Measurements from ENCODE around the gene FCHSD2. TPM values are rescaled to one million over a fixed set of nuclear protein-coding genes. Genes with fewer than 3 reads are reported as not detected.
"Not testable (repeated sequence)": the region's sequence is repeated elsewhere in the genome, so short reads cannot be mapped to it uniquely, and the experiment has no call there.

The FCHSD2 gene
- total RNA-seq, 2 donors from 2014 or later = 36.0 to 48.0 TPM

GRCh38 chr11:72842653-72843330 is 299.3 kb downstream of the FCHSD2 start:
- DNase-seq (no peak), ATAC-seq (peak in 1 of 2 donors; percentile 9)
- intact Hi-C loops (cut with DNase I) = no loop called here

- ATAC-seq (no peak), DNase-seq (no peak)
- intact Hi-C loops (cut with DNase I) = no loop called here
These were observed 300.0 kb downstream of the FCHSD2 start for GRCh38 chr11:72842126-72842525.

GRCh38 chr11:72841397-72841796 is 300.7 kb downstream of the FCHSD2 start:
- ATAC-seq (no peak), DNase-seq (no peak)
- intact Hi-C loops (cut with DNase I) = no loop called here

GRCh38 chr11:72840780-72841179 is 301.3 kb downstream of the FCHSD2 start:
- intact Hi-C loops (cut with DNase I) = no loop called here
- ATAC-seq (no peak), DNase-seq (no peak)

- intact Hi-C loops (cut with DNase I) = loop anchor here (10.0 kb wide), 1 partner anchor 306 kb away; the partner anchor contains the start of gene FCHSD2 (in 2 of the 2)
- DNase-seq (no peak), ATAC-seq (no peak)
These were observed 303.3 kb downstream of the FCHSD2 start for GRCh38 chr11:72838691-72839305.

- DNase-seq (peak; percentile 87), ATAC-seq (peak in 1 of 2 donors; percentile 35)
- intact Hi-C loops (cut with DNase I) = loop anchor here (10.0 kb wide), 1 partner anchor 309 kb away; the partner anchor contains the start of gene FCHSD2 (in 2 of the 2)
These were observed 306.0 kb downstream of the FCHSD2 start for GRCh38 chr11:72836111-72836510.

GRCh38 chr11:72834905-72835304 is 307.2 kb downstream of the FCHSD2 start:
- ATAC-seq (peak; percentile 19 to 32), DNase-seq (no peak)
- intact Hi-C loops (cut with DNase I) = loop anchor here (10.0 kb wide), 1 partner anchor 310 kb away; the partner anchor contains the start of gene FCHSD2 (in 2 of the 2)

- DNase-seq = no peak
- intact Hi-C loops (cut with DNase I) = loop anchor here (2.0 to 10.0 kb wide), 2 partner anchors 311 to 409 kb away; partner anchors contain the start of gene FCHSD2 (in 2 of the 2)
- ATAC-seq = peak; percentile 38 to 54
These were observed 308.2 kb downstream of the FCHSD2 start for GRCh38 chr11:72833811-72834493.

GRCh38 chr11:72833083-72833733 is 308.9 kb downstream of the FCHSD2 start:
- DNase-seq = no peak
- ATAC-seq = no peak
- intact Hi-C loops (cut with DNase I) = loop anchor here (2.0 to 10.0 kb wide), 2 partner anchors 312 to 410 kb away; partner anchors contain the start of gene FCHSD2 (in 2 of the 2)

- no peak for DNase-seq
- peak in 1 of 2 donors; percentile 10 for ATAC-seq
- intact Hi-C loops (cut with DNase I) = loop anchor here (2.0 to 10.0 kb wide), 2 partner anchors 312 to 410 kb away; partner anchors contain the start of gene FCHSD2 (in 2 of the 2)
These were observed 309.6 kb downstream of the FCHSD2 start for GRCh38 chr11:72832301-72833082.

- intact Hi-C loops (cut with DNase I) = loop anchor here (1.0 to 10.0 kb wide), 4 partner anchors 17 to 411 kb away; partner anchors contain the start of gene FCHSD2 (in 2 of the 2)
- DNase-seq (peak; percentile 89), ATAC-seq (peak; percentile 74 to 82)
These were observed 310.4 kb downstream of the FCHSD2 start for GRCh38 chr11:72831521-72832300.

GRCh38 chr11:72829884-72830533 is 312.1 kb downstream of the FCHSD2 start:
- intact Hi-C loops (cut with DNase I) = loop anchor here (2.0 to 10.0 kb wide), 3 partner anchors 19 to 347 kb away; partner anchors contain the start of gene FCHSD2 (in 2 of the 2)

GRCh38 chr11:72829178-72829577 is 312.9 kb downstream of the FCHSD2 start:
- no peak for ATAC-seq
- intact Hi-C loops (cut with DNase I) = loop anchor here in 1 of 2 donors (5.0 kb wide), 1 partner anchor 348 kb away; no protein-coding TSS in a partner anchor

More at GRCh38 chr11:72829884-72830533, 312.1 kb downstream of the FCHSD2 start:
- DNase-seq (no peak), ATAC-seq (no peak)

GRCh38 chr11:72828692-72829101 is 313.4 kb downstream of the FCHSD2 start:
- no peak for ATAC-seq
- DNase-seq = no peak
- intact Hi-C loops (cut with DNase I) = loop anchor here in 1 of 2 donors (5.0 kb wide), 1 partner anchor 349 kb away; no protein-coding TSS in a partner anchor

More at GRCh38 chr11:72829178-72829577, 312.9 kb downstream of the FCHSD2 start:
- DNase-seq = no peak

GRCh38 chr11:72828081-72828567 is 314.0 kb downstream of the FCHSD2 start:
- ATAC-seq = no peak
- no peak for DNase-seq
- intact Hi-C loops (cut with DNase I) = loop anchor here in 1 of 2 donors (5.0 kb wide), 1 partner anchor 349 kb away; no protein-coding TSS in a partner anchor

- not testable (repeated sequence) for ATAC-seq, DNase-seq
- intact Hi-C loops (cut with DNase I) = loop anchor here in 1 of 2 donors (5.0 kb wide), 1 partner anchor 350 kb away; no protein-coding TSS in a partner anchor
These were observed 314.5 kb downstream of the FCHSD2 start for GRCh38 chr11:72827656-72828055.
